Lower leg skin (tissue), 4 donors: ENCODE data around the gene NLGN4X. TPM values are rescaled to one million over a fixed set of nuclear protein-coding genes. Genes with fewer than 3 reads are reported as not detected.

ENCODE experiments used
- DNase-seq, 2 donors: peaks; one replicate each; pipeline ENCODE4 v3.0.0-alpha.2; 2019; ENCODE audit warnings: low spot score in 2 of 2
- H3K4me3 ChIP-seq: fragments of 200-600 bp; sonication (generic); 2 replicates; pipeline ENCODE4 v1.5.1; 2017; ENCODE audit warnings: mild to moderate bottlenecking, low read depth; ENCODE audit not compliant: poor library complexity, severe bottlenecking
- POLR2A ChIP-seq, 2 donors: fragments of 450-650 bp; IDR thresholded peaks; one replicate each; pipeline ENCODE4 v1.6.1; 2016 to 2017; ENCODE audit warnings: antibody characterized with exemption in 2 of 2, mild to moderate bottlenecking in 1 of 2, moderate library complexity in 1 of 2
- WGBS, 2 donors: methylation state at CpG; one replicate each; pipeline ENCODE4 v1.1.5; 2018; 5-methylcytosine and 5-hydroxymethylcytosine counted together
- intact Hi-C: fragments of 100-400 bp; cut with DNase I; formaldehyde crosslinking; loops from one replicate; pipeline ENCODE4 v1.15.0; 2023; ENCODE audit warnings: low total_unique reads
- total RNA-seq, 4 donors: library from RNA; depleted of rRNA; stranded (reverse); fragments of >200 nt; gene quantifications; one replicate each; pipeline ENCODE4 v1.1.0, GENCODE V29; 2016
- TF ChIP-seq, protein P1 (sequence below), 3 donors: fragments of 450-650 bp; IDR thresholded peaks; one replicate each; pipeline ENCODE4 v1.5.1; 2016; ENCODE audit warnings: antibody characterized with exemption in 3 of 3, mild to moderate bottlenecking in 3 of 3, moderate library complexity in 2 of 3

Gene NLGN4X
- total RNA-seq, 4 donors from 2014 or later = 0.17 to 2.2 (median 0.72) TPM

DNA sequence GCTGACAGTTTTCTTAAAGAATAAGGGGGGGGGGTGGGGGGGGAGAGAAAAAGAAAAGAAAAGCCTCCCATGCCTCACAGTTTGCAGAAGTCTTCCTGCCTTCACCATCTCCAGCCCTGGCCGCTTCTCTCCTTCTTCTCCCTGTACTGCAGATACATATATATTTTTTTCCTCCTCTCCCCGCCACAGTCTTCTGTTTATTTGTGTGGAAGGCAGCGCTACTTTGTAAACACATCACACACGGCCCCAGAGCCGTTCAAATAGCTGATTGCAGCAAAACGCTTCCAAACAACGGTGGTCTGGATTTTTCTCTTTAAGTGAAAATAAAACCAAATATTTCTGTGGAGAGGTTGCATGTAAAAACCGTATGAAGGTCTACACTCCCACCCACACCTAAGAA lies 732 bp downstream of the NLGN4X start:
- WGBS, 2 donors = 4 to 14% methylated on average over 8 of the region's 8 CpGs
- DNase-seq = no peak
- no peak for TF ChIP-seq POLR2A (IDR thresholded peaks at IDR 0.05)
- TF ChIP-seq, protein P1, sequence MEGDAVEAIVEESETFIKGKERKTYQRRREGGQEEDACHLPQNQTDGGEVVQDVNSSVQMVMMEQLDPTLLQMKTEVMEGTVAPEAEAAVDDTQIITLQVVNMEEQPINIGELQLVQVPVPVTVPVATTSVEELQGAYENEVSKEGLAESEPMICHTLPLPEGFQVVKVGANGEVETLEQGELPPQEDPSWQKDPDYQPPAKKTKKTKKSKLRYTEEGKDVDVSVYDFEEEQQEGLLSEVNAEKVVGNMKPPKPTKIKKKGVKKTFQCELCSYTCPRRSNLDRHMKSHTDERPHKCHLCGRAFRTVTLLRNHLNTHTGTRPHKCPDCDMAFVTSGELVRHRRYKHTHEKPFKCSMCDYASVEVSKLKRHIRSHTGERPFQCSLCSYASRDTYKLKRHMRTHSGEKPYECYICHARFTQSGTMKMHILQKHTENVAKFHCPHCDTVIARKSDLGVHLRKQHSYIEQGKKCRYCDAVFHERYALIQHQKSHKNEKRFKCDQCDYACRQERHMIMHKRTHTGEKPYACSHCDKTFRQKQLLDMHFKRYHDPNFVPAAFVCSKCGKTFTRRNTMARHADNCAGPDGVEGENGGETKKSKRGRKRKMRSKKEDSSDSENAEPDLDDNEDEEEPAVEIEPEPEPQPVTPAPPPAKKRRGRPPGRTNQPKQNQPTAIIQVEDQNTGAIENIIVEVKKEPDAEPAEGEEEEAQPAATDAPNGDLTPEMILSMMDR (IDR thresholded peaks at IDR 0.05) = no peak
- no peak overlapping the region for H3K4me3 ChIP-seq
- intact Hi-C loops = no loop called here

DNA sequence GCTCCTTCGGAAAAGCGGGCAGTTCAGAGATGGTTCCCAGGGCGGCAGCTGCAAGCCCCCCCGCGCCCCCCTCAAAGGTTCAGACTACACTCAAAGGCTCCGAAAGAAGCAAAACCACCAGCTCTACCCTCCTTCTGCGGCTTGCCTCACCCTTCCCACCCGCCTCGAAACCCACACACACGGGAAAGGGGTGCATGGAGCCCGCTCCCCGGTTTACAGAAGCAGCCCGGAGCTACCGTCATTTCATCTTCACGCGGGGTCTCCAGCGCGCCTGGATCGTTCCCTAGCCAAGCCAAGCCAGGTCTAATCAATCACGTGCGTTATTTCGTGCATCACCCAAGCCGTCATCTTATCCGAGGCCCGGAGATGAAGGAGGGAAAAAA lies 1.2 kb downstream of the NLGN4X start:
- WGBS, 2 donors = 0% methylated on average over 10 to 14 of the region's 25 CpGs
- H3K4me3 ChIP-seq = no peak overlapping the region
- TF ChIP-seq, protein P1 (IDR thresholded peaks at IDR 0.05) = no peak
- no peak for TF ChIP-seq POLR2A (IDR thresholded peaks at IDR 0.05)
- intact Hi-C loops = no loop called here
- DNase-seq = no peak

DNA sequence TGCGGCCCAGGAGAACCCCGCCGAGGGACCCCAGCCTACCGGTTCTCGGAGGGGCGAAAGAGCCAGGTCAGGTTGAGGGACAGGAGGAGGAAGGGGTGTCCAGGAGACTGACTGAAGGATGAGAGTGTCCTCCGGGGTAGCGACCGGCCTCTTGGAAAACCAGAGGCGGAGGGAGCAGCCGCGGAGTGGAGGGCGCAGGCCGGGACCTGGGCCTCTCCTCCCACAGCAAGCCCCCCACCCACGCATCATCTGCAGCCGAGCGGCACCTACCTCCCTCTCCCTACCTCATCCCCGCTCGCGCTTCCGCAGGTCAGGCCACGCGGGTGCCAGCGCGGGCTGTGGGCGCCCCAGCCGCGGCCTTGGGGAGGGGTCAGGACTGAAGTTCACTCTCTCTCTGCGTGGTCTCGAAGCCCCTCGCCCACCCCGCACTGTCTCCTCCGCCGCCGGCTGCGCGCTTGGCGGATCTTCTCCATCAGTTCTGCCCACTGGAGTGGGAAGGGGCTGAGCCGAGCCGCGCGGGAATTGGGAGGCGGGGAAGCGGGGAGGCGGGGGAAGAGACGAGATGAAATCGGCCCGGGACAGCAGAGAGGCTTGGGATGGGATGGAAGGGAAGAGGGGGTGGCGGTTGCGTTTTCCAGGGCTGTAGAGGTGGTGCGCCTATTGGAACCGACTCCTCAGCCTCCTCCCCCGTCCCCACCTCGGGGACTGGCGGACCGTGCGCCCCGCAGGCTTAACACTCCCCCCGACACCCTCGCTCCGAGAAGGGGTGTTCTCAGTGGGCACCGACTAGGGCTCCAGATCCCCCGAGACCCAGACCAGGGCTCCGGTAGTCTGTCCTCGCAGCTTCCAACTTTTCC lies 1.8 kb downstream of the NLGN4X start:
- no peak for DNase-seq
- intact Hi-C loops = no loop called here
- no peak overlapping the region for H3K4me3 ChIP-seq
- TF ChIP-seq POLR2A (IDR thresholded peaks at IDR 0.05) = no peak
- TF ChIP-seq, protein P1 (IDR thresholded peaks at IDR 0.05) = no peak
- 0 to 1% methylated on average over 25 to 27 of the region's 65 CpGs for WGBS, 2 donors

DNA sequence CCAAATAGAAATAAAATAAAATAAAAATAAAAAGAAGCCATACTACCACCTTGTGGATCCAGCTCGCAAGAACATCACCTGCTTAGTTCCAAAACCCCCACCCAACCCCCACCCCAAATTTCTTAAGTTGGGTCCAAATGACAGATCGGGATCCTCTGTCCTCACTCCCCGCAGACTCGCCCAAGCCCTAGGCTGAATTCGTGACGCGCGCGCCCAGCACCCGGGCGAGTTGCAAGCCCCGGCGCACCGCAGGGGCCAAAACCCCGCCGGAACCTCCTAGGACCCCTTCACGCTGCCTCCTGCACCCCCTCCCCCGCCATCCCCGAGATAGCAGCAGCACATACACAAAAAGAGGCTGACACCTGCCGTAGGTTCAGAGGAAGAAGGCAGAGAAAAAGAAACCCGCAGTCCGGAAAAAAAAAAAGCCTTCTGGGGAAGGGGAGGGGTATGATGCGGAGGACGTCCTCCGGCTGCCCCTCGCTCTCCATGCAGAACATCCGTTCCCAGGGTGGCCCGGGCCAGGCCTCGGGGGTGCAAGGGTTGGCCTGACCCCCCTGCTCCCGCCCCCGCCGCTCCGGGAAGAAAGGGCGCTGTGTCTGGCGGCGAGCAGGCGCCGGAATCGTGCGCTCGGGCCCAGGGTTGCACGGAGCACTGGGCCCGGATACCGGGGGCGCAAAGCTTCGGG lies 2.6 kb downstream of the NLGN4X start:
- intact Hi-C loops = no loop called here
- WGBS, 2 donors = 0 to 2% methylated on average over 12 to 27 of the region's 46 CpGs
- DNase-seq = no peak
- no peak overlapping the region for H3K4me3 ChIP-seq
- TF ChIP-seq, protein P1 (IDR thresholded peaks at IDR 0.05) = no peak
- TF ChIP-seq POLR2A (IDR thresholded peaks at IDR 0.05) = no peak

DNA sequence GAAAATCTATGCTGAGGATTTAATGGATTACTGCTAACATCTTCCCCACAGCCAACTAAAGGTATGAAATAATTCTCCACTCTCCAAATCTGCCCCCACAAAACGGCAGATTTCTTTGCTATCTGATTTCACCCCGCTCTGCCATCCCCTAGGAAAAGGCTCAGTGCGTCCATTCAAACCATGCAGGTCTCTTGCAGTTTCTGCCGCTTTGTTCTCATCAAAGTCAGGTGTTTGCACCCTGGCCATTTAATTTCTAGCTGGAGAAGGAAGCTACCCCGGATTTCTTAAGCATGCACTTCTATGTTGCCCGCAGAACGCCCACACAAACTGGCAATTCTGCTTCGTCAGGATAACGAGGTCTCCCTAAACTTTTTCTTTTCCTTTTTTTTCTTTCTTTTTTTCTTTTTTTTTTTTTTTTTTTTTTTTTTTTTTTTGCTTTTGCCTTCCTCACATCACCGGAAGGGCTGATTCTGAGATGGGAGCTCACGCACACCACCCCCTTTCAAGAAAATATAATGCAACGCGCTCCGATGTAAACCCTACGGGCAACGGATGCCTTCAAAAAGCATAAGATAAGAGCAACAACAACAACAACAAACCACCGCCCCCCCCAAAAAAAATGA lies 3.3 kb downstream of the NLGN4X start:
- 7 to 12% methylated on average over 17 of the region's 17 CpGs for WGBS, 2 donors
- H3K4me3 ChIP-seq = no peak overlapping the region
- TF ChIP-seq POLR2A (IDR thresholded peaks at IDR 0.05) = no peak
- TF ChIP-seq, protein P1 (IDR thresholded peaks at IDR 0.05) = no peak
- DNase-seq = no peak
- intact Hi-C loops = no loop called here
